Measurements from ENCODE around the gene PARP15.

Gene PARP15

DNA sequence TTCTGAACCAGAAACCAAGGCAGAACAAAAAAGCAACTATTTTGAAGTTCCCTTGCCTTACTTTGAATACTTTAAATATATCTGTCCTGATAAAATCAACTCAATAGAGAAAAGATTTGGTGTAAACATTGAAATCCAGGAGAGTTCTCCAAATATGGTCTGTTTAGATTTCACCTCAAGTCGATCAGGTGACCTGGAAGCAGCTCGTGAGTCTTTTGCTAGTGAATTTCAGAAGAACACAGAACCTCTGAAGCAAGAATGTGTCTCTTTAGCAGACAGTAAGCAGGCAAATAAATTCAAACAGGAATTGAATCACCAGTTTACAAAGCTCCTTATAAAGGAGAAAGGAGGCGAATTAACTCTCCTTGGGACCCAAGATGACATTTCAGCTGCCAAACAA, 8.7 kb upstream of the PARP15 start:
- TF ChIP-seq, protein P1, sequence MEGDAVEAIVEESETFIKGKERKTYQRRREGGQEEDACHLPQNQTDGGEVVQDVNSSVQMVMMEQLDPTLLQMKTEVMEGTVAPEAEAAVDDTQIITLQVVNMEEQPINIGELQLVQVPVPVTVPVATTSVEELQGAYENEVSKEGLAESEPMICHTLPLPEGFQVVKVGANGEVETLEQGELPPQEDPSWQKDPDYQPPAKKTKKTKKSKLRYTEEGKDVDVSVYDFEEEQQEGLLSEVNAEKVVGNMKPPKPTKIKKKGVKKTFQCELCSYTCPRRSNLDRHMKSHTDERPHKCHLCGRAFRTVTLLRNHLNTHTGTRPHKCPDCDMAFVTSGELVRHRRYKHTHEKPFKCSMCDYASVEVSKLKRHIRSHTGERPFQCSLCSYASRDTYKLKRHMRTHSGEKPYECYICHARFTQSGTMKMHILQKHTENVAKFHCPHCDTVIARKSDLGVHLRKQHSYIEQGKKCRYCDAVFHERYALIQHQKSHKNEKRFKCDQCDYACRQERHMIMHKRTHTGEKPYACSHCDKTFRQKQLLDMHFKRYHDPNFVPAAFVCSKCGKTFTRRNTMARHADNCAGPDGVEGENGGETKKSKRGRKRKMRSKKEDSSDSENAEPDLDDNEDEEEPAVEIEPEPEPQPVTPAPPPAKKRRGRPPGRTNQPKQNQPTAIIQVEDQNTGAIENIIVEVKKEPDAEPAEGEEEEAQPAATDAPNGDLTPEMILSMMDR (conservative IDR thresholded peaks at IDR 0.05; ENCODE audit: low read depth, low read length), result no peak

DNA sequence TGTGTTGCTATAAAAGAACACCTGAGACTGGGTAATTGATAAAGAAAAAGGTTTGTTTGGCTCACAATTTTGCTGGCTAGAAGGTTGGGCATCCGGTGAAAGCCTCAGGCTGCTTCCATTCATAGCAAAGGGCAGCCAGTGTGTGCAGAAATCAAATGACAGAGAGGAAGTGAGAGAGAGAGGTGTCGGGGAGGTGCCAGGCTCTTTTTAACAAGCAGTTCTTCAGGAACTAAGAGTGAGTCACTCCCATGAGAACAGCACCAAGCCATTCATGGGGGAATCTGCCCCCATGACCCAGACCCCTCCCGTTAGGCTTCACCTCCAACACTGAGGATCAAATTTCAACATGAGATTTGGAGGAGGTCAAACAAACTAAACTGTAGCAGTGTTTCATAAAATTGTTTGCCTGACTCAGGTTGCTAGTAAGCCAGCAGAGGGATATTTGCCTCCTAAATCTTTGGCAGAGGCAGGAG, 4.5 kb upstream of the PARP15 start:
- DNase-seq (ENCODE audit: low read depth), result peak; percentile 67
- no peak overlapping the region for H3K4me3 ChIP-seq (ENCODE audit: low read depth, low read length)
- TF ChIP-seq, protein P1 (conservative IDR thresholded peaks at IDR 0.05; ENCODE audit: low read depth, low read length), result peak; percentile 30

More for the DNA sequence above, 8.7 kb upstream of the PARP15 start:
- no peak overlapping the region for H3K4me3 ChIP-seq (ENCODE audit: low read depth, low read length)
- no peak for DNase-seq (ENCODE audit: low read depth)

DNA sequence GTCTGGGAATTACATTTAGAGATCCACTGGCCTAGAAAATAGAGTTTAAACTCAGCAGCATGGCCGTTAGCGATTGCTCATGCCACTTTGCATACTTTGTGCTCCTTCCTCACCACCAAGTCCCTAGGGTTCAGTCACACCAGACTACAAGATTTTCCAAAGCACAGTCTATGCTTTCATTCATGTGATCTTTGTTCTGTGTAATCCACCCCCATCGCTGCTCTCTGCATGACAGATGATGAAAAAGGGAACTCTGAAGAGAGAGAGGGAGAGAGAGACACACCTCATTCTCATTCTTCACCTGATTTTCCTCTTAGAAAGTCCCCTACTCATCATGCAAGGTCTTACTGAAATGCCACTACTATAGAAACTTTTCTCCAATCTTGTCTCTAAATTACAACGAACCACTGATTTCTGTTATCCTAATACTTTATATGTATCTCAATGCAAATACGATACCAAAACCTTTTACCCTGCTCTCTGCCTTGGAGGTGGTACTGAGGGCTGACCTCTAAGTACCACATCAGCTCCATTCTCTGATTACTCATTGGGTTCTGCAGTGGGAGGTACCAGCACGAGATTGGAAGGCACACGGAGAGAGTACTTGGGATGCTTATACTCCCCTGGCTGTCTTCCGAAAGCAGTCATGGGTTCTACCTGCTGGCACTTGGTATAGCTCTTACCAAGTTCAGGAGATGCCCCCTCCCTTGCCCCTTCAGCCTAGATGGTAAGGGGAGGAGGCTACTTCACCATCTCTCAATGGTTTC, 1.1 kb upstream of the PARP15 start:
- H3K4me3 ChIP-seq (ENCODE audit: low read depth, low read length), result no peak overlapping the region
- TF ChIP-seq, protein P1 (conservative IDR thresholded peaks at IDR 0.05; ENCODE audit: low read depth, low read length), result no peak
- no peak for DNase-seq (ENCODE audit: low read depth)

DNA sequence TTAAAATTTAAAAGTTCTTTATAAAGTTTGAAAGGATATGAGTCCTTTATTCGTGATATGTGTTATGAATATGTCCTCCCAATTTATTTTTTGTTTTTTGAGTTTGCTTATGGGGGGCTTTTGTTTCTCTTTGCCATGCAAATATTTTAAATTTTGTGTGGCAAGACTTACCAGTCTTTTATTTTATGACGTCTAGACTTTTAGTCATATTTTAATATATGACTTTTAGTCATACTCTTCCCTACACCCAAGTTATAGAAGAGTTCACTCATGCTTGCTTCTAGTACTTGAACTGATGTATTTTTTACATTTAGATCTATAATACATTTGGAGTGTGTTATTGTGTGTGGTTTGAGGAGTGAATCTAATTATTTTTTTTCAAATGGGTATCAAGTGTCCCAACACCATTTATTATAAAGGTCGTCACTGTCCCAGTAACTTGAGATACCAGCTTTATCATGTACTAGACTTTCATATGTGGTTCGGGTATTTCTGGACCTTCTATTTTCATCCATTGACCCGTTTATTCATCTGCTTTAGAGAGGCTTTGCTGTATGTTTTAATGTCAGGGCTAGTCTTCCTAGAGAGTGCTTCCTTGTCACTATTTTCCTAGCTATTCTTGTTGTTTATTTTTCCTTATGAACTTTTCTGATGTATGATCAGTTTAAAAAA, 755 bp downstream of the PARP15 start:
- H3K4me3 ChIP-seq (ENCODE audit: low read depth, low read length), result peak overlapping the region; percentile 64
- TF ChIP-seq, protein P1 (conservative IDR thresholded peaks at IDR 0.05; ENCODE audit: low read depth, low read length), result no peak
- DNase-seq (ENCODE audit: low read depth), result no peak

DNA sequence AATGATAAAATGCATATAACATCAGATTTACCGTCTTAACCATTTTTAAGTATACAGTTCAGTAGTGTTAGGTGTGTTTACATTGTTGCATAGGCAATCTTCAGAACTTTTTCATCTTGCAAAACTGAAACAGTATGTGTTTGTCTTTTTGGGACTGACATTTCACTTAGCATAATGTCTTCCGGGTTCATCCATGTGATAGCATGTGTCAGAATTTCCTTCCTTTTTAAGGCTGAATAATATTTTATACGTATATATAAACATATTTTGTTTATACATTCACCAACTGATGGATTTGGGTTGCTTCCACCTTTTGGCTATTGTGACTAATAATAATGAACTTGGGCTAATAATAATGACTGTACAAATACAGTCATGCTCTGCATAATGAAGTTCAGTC, 3.0 kb downstream of the PARP15 start:
- TF ChIP-seq, protein P1 (conservative IDR thresholded peaks at IDR 0.05; ENCODE audit: low read depth, low read length), result no peak
- no peak for DNase-seq (ENCODE audit: low read depth)

DNA sequence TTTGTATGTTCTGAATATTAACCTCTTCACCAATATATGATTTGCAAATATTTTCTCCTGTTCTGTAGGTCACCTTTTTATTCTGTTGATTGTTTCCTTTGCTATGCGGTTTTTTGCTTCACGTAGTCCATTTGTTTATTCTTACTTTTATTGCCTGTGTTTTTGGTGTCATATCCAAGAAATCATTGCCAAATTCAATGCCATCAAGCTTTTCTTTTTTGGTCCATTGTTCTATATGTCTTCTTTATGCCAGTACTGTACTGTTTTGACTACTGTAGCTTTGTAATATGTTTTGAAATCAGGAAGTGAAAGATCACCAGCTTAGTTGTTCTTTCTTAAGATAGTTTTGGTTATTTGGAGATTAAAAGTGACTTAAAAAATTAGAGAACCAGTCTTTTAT, 4.2 kb downstream of the PARP15 start:
- H3K4me3 ChIP-seq (ENCODE audit: low read depth, low read length), result no peak overlapping the region
- DNase-seq (ENCODE audit: low read depth), result no peak
- TF ChIP-seq, protein P1 (conservative IDR thresholded peaks at IDR 0.05; ENCODE audit: low read depth, low read length), result no peak

More for the DNA sequence above, 3.0 kb downstream of the PARP15 start:
- H3K4me3 ChIP-seq (ENCODE audit: low read depth, low read length), result no peak overlapping the region
